Duodenal mucosa (tissue), 2 donors: ENCODE data around the gene PRLR.

Experiments used
- H3K27ac ChIP-seq: one replicate; pipeline ENCODE4 v1.7.0; 2013; ENCODE audit warnings: low read depth, low read length
- H3K27me3 ChIP-seq, 2 donors: one replicate each; pipeline ENCODE4 v1.7.0; 2013; ENCODE audit warnings: low read length in 2 of 2, control low read depth in 1 of 2; ENCODE audit not compliant: insufficient read depth in 2 of 2, control insufficient read depth in 1 of 2
- H3K36me3 ChIP-seq, 2 donors: one replicate each; pipeline ENCODE4 v1.7.0; 2013; ENCODE audit warnings: low read length in 2 of 2, control low read depth in 1 of 2; ENCODE audit not compliant: insufficient read depth in 2 of 2, control insufficient read depth in 1 of 2
- H3K4me1 ChIP-seq, 2 donors: one replicate each; pipeline ENCODE4 v1.7.0; 2013; ENCODE audit warnings: low read length in 2 of 2, control low read depth in 1 of 2; ENCODE audit not compliant: insufficient read depth in 2 of 2, control insufficient read depth in 1 of 2
- H3K4me3 ChIP-seq, 2 donors: one replicate each; pipeline ENCODE4 v1.7.0; 2013; ENCODE audit warnings: low read length in 2 of 2, low read depth in 1 of 2
- H3K9ac ChIP-seq, 2 donors: one replicate each; pipeline ENCODE4 v1.7.0; 2013; ENCODE audit warnings: low read length in 2 of 2, low read depth in 1 of 2
- H3K9me3 ChIP-seq, 2 donors: one replicate each; pipeline ENCODE4 v1.7.0; 2013; ENCODE audit warnings: low read length in 2 of 2, control low read depth in 1 of 2; ENCODE audit not compliant: control insufficient read depth in 1 of 2

Gene PRLR

GRCh38 chr5:35003018-35003957 is 227.0 kb downstream of the PRLR start:
- no peaks in the 10 kb centered on the region for H3K27me3 ChIP-seq
- H3K4me3 ChIP-seq = no peak overlapping the region
- H3K27ac ChIP-seq = no peak overlapping the region
- H3K36me3 ChIP-seq = no peaks in the 10 kb centered on the region
- H3K4me1 ChIP-seq = no peaks in the 10 kb centered on the region
- H3K9me3 ChIP-seq = no peaks in the 10 kb centered on the region
- H3K9ac ChIP-seq = no peak overlapping the region

DNA sequence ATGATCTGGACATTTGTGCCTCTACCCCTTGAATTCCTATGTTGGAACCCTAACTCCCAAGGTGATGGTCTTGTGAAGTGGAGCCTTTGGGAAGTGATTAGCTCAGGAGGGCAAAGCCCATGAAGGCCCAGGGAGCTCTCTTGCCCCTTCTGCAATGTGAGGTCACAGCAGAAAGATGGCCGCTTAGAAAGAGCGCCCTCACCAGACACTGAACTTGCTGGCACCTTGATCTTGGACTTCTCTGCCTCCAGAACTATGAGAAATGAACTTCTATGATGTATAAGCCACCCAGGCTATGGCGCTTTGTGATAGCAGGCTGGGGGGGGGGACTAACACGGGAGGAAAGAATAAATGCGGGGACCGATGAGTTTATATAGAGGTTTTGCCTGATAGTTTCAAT is 227.8 kb downstream of the PRLR start:
- Histone ChIP-seq H3K9me3 (no peaks in the 10 kb centered on the region), H3K36me3 (no peaks in the 10 kb centered on the region), H3K27me3 (no peaks in the 10 kb centered on the region), H3K9ac (no peak overlapping the region), H3K27ac (no peak overlapping the region), H3K4me3 (no peak overlapping the region), H3K4me1 (no peaks in the 10 kb centered on the region)

DNA sequence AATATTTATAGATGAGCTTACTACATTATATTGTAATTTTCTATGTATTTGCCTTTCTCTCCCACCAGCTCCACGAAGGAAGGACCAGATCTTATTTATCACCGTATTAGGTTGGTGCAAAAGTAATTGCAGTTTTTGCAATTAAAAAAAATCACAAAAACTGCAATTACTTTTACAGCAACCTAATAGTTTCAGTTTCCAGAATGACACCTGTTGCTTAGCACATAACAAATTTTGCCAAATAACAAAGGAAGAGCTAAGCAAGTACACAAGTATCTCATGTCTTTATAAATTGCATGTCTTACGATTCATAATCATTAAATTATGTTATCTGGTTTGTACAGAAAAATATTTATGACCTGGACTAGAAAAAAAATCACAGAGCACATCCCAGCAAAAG is 228.4 kb downstream of the PRLR start:
- no peaks in the 10 kb centered on the region for H3K27me3 ChIP-seq
- no peak overlapping the region for H3K4me3 ChIP-seq
- no peaks in the 10 kb centered on the region for H3K36me3 ChIP-seq
- no peaks in the 10 kb centered on the region for H3K4me1 ChIP-seq
- H3K27ac ChIP-seq = no peak overlapping the region
- no peaks in the 10 kb centered on the region for H3K9me3 ChIP-seq
- H3K9ac ChIP-seq = no peak overlapping the region
